ENCODE data around the gene HYAL3.

The HYAL3 gene

GRCh38 chr3:50327129-50327528, 27.9 kb upstream of the HYAL3 start:
- TF ChIP-seq CTCF (conservative IDR thresholded peaks at IDR 0.05; ENCODE audit: low read depth, low read length): no peak
- H3K4me3 ChIP-seq (ENCODE audit: low read length): peak overlapping the region; percentile 86
- DNase-seq (ENCODE audit: low read depth): no peak

- H3K4me3 ChIP-seq (ENCODE audit: low read length): no peak overlapping the region
- DNase-seq (ENCODE audit: low read depth): no peak
- TF ChIP-seq CTCF (conservative IDR thresholded peaks at IDR 0.05; ENCODE audit: low read depth, low read length): no peak
These were observed 27.0 kb upstream of the HYAL3 start for GRCh38 chr3:50326182-50326541.

GRCh38 chr3:50325497-50326181, 26.4 kb upstream of the HYAL3 start:
- no peak overlapping the region for H3K4me3 ChIP-seq (ENCODE audit: low read length)
- DNase-seq (ENCODE audit: low read depth): no peak
- no peak for TF ChIP-seq CTCF (conservative IDR thresholded peaks at IDR 0.05; ENCODE audit: low read depth, low read length)

- no peak for TF ChIP-seq CTCF (conservative IDR thresholded peaks at IDR 0.05; ENCODE audit: low read depth, low read length)
- no peak overlapping the region for H3K4me3 ChIP-seq (ENCODE audit: low read length)
- no peak for DNase-seq (ENCODE audit: low read depth)
These were observed 25.9 kb upstream of the HYAL3 start for GRCh38 chr3:50325113-50325480.

GRCh38 chr3:50324351-50325112, 25.3 kb upstream of the HYAL3 start:
- no peak overlapping the region for H3K4me3 ChIP-seq (ENCODE audit: low read length)
- DNase-seq (ENCODE audit: low read depth): no peak
- TF ChIP-seq CTCF (conservative IDR thresholded peaks at IDR 0.05; ENCODE audit: low read depth, low read length): peak; percentile 95

GRCh38 chr3:50323614-50324199, 24.5 kb upstream of the HYAL3 start:
- no peak for DNase-seq (ENCODE audit: low read depth)
- no peak for TF ChIP-seq CTCF (conservative IDR thresholded peaks at IDR 0.05; ENCODE audit: low read depth, low read length)
- no peak overlapping the region for H3K4me3 ChIP-seq (ENCODE audit: low read length)
